ENCODE results near the gene THEMIS2.
"Not testable (repeated sequence)": the region's sequence is repeated elsewhere in the genome, so short reads cannot be mapped to it uniquely, and the experiment has no call there.

The THEMIS2 gene

GRCh38 chr1:27872059-27872801 is at the start of gene THEMIS2:
TSS of gene THEMIS2 (plus strand) at chr1:27872544. CDS start at chr1:27872572, 28 bp downstream.
- Mint-ChIP-seq H3K9me3 (no peaks in the 10 kb centered on the region), H3K27ac (peak within 1 kb of the TSS; percentile 94), H3K36me3 (peaks cover 4% of the 10 kb centered on the region), H3K4me1 (peaks cover 61% of the 10 kb centered on the region), H3K4me3 (peak within 1 kb of the TSS; percentile 98), H3K27me3 (no peaks in the 10 kb centered on the region)

GRCh38 chr1:27823784-27824183 is 48.6 kb upstream of the THEMIS2 start:
- Mint-ChIP-seq H3K9me3 (no peaks in the 10 kb centered on the region), H3K27me3 (no peaks in the 10 kb centered on the region), H3K4me1 (no peaks in the 10 kb centered on the region), H3K27ac (no peak overlapping the region), H3K4me3 (no peak overlapping the region), H3K36me3 (peaks cover 10% of the 10 kb centered on the region)

- Mint-ChIP-seq H3K36me3 (peaks cover 7% of the 10 kb centered on the region), H3K27ac (no peak overlapping the region), H3K9me3 (no peaks in the 10 kb centered on the region), H3K4me3 (no peak overlapping the region), H3K4me1 (no peaks in the 10 kb centered on the region), H3K27me3 (no peaks in the 10 kb centered on the region)
Measured at GRCh38 chr1:27824411-27824810, 47.9 kb upstream of the THEMIS2 start.

GRCh38 chr1:27829339-27829960 is 42.9 kb upstream of the THEMIS2 start:
- H3K27ac Mint-ChIP-seq, H3K9me3 Mint-ChIP-seq, H3K36me3 Mint-ChIP-seq, H3K27me3 Mint-ChIP-seq: not testable (repeated sequence)
- peak overlapping the region; percentile 95 for H3K4me3 Mint-ChIP-seq
- peaks cover 26% of the 10 kb centered on the region for H3K4me1 Mint-ChIP-seq

- Mint-ChIP-seq H3K4me1 (peaks cover 36% of the 10 kb centered on the region), H3K9me3 (no peaks in the 10 kb centered on the region), H3K27me3 (no peaks in the 10 kb centered on the region), H3K36me3 (no peaks in the 10 kb centered on the region), H3K27ac (peak within 1 kb of the TSS; percentile 96), H3K4me3 (peak within 1 kb of the TSS; percentile 95)
Measured at GRCh38 chr1:27830621-27831440, 41.5 kb upstream of the THEMIS2 start, which contains the start of gene PPP1R8. TSS of gene PPP1R8 (plus strand) at chr1:27830782. CDS start at chr1:27830836, 54 bp downstream.

GRCh38 chr1:27831568-27832410 is 40.6 kb upstream of the THEMIS2 start:
- no peaks in the 10 kb centered on the region for H3K9me3 Mint-ChIP-seq
- H3K4me3 Mint-ChIP-seq, result peak overlapping the region; percentile 95
- H3K27ac Mint-ChIP-seq, result peak overlapping the region; percentile 96
- no peaks in the 10 kb centered on the region for H3K36me3 Mint-ChIP-seq
- no peaks in the 10 kb centered on the region for H3K27me3 Mint-ChIP-seq
- peaks cover 39% of the 10 kb centered on the region for H3K4me1 Mint-ChIP-seq

GRCh38 chr1:27832762-27833161 is 39.6 kb upstream of the THEMIS2 start:
- Mint-ChIP-seq H3K4me1 (peaks cover 39% of the 10 kb centered on the region), H3K4me3 (peak overlapping the region; percentile 95), H3K27ac (no peak overlapping the region)

GRCh38 chr1:27833470-27833869 is 38.9 kb upstream of the THEMIS2 start:
- H3K9me3 Mint-ChIP-seq, result no peaks in the 10 kb centered on the region
- H3K4me1 Mint-ChIP-seq, result peaks cover 39% of the 10 kb centered on the region
- peak overlapping the region; percentile 51 for H3K4me3 Mint-ChIP-seq
- H3K27ac Mint-ChIP-seq, result no peak overlapping the region
- no peaks in the 10 kb centered on the region for H3K27me3 Mint-ChIP-seq
- H3K36me3 Mint-ChIP-seq, result no peaks in the 10 kb centered on the region

More at GRCh38 chr1:27832762-27833161, 39.6 kb upstream of the THEMIS2 start:
- no peaks in the 10 kb centered on the region for H3K36me3 Mint-ChIP-seq
- no peaks in the 10 kb centered on the region for H3K27me3 Mint-ChIP-seq
- H3K9me3 Mint-ChIP-seq, result no peaks in the 10 kb centered on the region

- no peak overlapping the region for H3K4me3 Mint-ChIP-seq
- peaks cover 43% of the 10 kb centered on the region for H3K4me1 Mint-ChIP-seq
- no peaks in the 10 kb centered on the region for H3K36me3 Mint-ChIP-seq
- H3K27ac Mint-ChIP-seq, result no peak overlapping the region
- H3K9me3 Mint-ChIP-seq, result no peaks in the 10 kb centered on the region
- no peaks in the 10 kb centered on the region for H3K27me3 Mint-ChIP-seq
Measured at GRCh38 chr1:27835046-27835445, 37.3 kb upstream of the THEMIS2 start.

- H3K27ac Mint-ChIP-seq, result no peak overlapping the region
- H3K36me3 Mint-ChIP-seq, result no peaks in the 10 kb centered on the region
- peaks cover 43% of the 10 kb centered on the region for H3K4me1 Mint-ChIP-seq
- H3K9me3 Mint-ChIP-seq, result no peaks in the 10 kb centered on the region
- H3K27me3 Mint-ChIP-seq, result no peaks in the 10 kb centered on the region
- no peak overlapping the region for H3K4me3 Mint-ChIP-seq
Measured at GRCh38 chr1:27835501-27835900, 36.8 kb upstream of the THEMIS2 start.

- Mint-ChIP-seq H3K27ac (no peak overlapping the region), H3K4me3 (no peak overlapping the region), H3K36me3 (peaks cover 7% of the 10 kb centered on the region), H3K27me3 (no peaks in the 10 kb centered on the region), H3K4me1 (no peaks in the 10 kb centered on the region), H3K9me3 (no peaks in the 10 kb centered on the region)
Measured at GRCh38 chr1:27849951-27850350, 22.4 kb upstream of the THEMIS2 start.

GRCh38 chr1:27855085-27855484 is 17.3 kb upstream of the THEMIS2 start:
- Mint-ChIP-seq H3K9me3 (no peaks in the 10 kb centered on the region), H3K27me3 (no peaks in the 10 kb centered on the region), H3K36me3 (peaks cover 3% of the 10 kb centered on the region), H3K4me1 (peaks cover 13% of the 10 kb centered on the region), H3K4me3 (no peak overlapping the region), H3K27ac (no peak overlapping the region)

- Mint-ChIP-seq H3K4me3 (no peak overlapping the region), H3K9me3 (no peaks in the 10 kb centered on the region), H3K4me1 (peaks cover 15% of the 10 kb centered on the region), H3K27me3 (no peaks in the 10 kb centered on the region), H3K36me3 (peaks cover under 1% of the 10 kb centered on the region), H3K27ac (no peak overlapping the region)
Measured at GRCh38 chr1:27856561-27857343, 15.6 kb upstream of the THEMIS2 start.

GRCh38 chr1:27857552-27857951 is 14.8 kb upstream of the THEMIS2 start:
- not testable (repeated sequence) for H3K9me3 Mint-ChIP-seq, H3K36me3 Mint-ChIP-seq, H3K27me3 Mint-ChIP-seq, H3K27ac Mint-ChIP-seq, H3K4me3 Mint-ChIP-seq
- H3K4me1 Mint-ChIP-seq, result peaks cover 19% of the 10 kb centered on the region

All from activated naive CD4-positive, alpha-beta T cell treated with anti-CD3 and anti-CD28 coated beads, Interleukin-2, amount 50 U/mL, for 24 hours (primary cell).